ENCODE data around the gene C22orf39. TPM values are rescaled to one million over a fixed set of nuclear protein-coding genes. Genes with fewer than 3 reads are reported as not detected.

Gene C22orf39
- total RNA-seq, 1 experiment from 2014 or later, result 19.3 TPM

- no peak overlapping the region for H2AK5ac ChIP-seq (ENCODE audit: insufficient read length, low read length)
- H3K27me3 ChIP-seq (ENCODE audit: insufficient read depth, low read length), result no peaks in the 10 kb centered on the region
- H4K20me1 ChIP-seq (ENCODE audit: control insufficient read depth, insufficient read depth, insufficient read length), result no peaks in the 10 kb centered on the region
- H3K4me2 ChIP-seq (ENCODE audit: insufficient read depth, insufficient read length, low read length), result no peak overlapping the region
- H2BK12ac ChIP-seq (ENCODE audit: insufficient read length, low read depth, low read length), result no peak overlapping the region
- H3K18ac ChIP-seq (ENCODE audit: insufficient read length, low read depth, low read length), result no peak overlapping the region
- no peaks in the 10 kb centered on the region for H3K9me3 Mint-ChIP-seq
- TF ChIP-seq CTCF (conservative IDR thresholded peaks at IDR 0.05), result no peak
- H3K79me1 ChIP-seq (ENCODE audit: insufficient read depth, low read depth, low read length, poor library complexity, severe bottlenecking), result no peaks in the 10 kb centered on the region
- H2AFZ ChIP-seq (ENCODE audit: low read length), result no peak overlapping the region
- H3K9me3 ChIP-seq (ENCODE audit: control insufficient read depth, low read depth, low read length), result no peaks in the 10 kb centered on the region
- peaks cover 7% of the 10 kb centered on the region for H3K23me2 ChIP-seq (ENCODE audit: insufficient read length, low read depth, low read length, poor library complexity, severe bottlenecking)
- H3K4me1 ChIP-seq (ENCODE audit: insufficient read depth, low read length), result peaks cover 4% of the 10 kb centered on the region; the same call in 1 of the 2 replicates
- WGBS (ENCODE audit: extremely low coverage, insufficient read length, low lambda C conversion rate), result no CpG with 5 or more reads among the region's 7 CpGs
- no peaks in the 10 kb centered on the region for H3K27me3 Mint-ChIP-seq (ENCODE audit: low read depth)
- peaks cover 14% of the 10 kb centered on the region; the same call in 1 of the 2 replicates for H3K79me2 ChIP-seq (ENCODE audit: insufficient read depth, low read length)
- no peak overlapping the region for H3K23ac ChIP-seq (ENCODE audit: insufficient read length, low read depth, low read length)
- H4K5ac ChIP-seq (ENCODE audit: insufficient read length, low read depth, low read length), result no peak overlapping the region
- H3K27ac Mint-ChIP-seq, result no peak overlapping the region
- no peak overlapping the region for H3K14ac ChIP-seq (ENCODE audit: insufficient read depth, low read length)
- H2BK20ac ChIP-seq (ENCODE audit: low read depth, low read length, poor library complexity, severe bottlenecking), result no peak overlapping the region
- no peak overlapping the region for H3K27ac ChIP-seq (ENCODE audit: insufficient read length, low read depth, low read length)
- no peak for DNase-seq
- H2BK15ac ChIP-seq (ENCODE audit: low read depth, low read length), result no peak overlapping the region
- peak overlapping the region in 1 of 2 experiments; percentile 40; a peak in 1 of 5 replicates for H3K4me3 Mint-ChIP-seq
- no peak overlapping the region for H2BK5ac ChIP-seq (ENCODE audit: insufficient read length, low read length)
- no peak overlapping the region for H3K56ac ChIP-seq (ENCODE audit: insufficient read length, low read depth, low read length)
- H2BK120ac ChIP-seq (ENCODE audit: low read depth, low read length, poor library complexity, severe bottlenecking), result no peak overlapping the region
- no peak overlapping the region for H4K8ac ChIP-seq (replicated peaks; ENCODE audit: insufficient read length, low read depth, low read length)
- H3K36me3 Mint-ChIP-seq (ENCODE audit: insufficient read depth in 1 of 3, low read depth in 3 of 3), result peaks cover 2 to 15% (median 9%) of the 10 kb centered on the region in 3 experiments; a peak in 6 of 7 replicates
- no peak overlapping the region for H3K4ac ChIP-seq (ENCODE audit: low read depth, low read length)
- no peak overlapping the region for H3K9ac ChIP-seq (ENCODE audit: extremely low read depth, insufficient read length, low read length)
- H4K91ac ChIP-seq (ENCODE audit: insufficient read length, low read depth, low read length), result no peak overlapping the region
- H3T11ph ChIP-seq (ENCODE audit: low read length), result no peak overlapping the region
- H3K4me1 Mint-ChIP-seq, result peaks cover 17 to 20% of the 10 kb centered on the region in 2 experiments
These were observed 13.1 kb downstream of the C22orf39 start for GRCh38 chr22:19434401-19434800.

All from H9 (cell line).